ENCODE measurements around the gene POP4.

DNA sequence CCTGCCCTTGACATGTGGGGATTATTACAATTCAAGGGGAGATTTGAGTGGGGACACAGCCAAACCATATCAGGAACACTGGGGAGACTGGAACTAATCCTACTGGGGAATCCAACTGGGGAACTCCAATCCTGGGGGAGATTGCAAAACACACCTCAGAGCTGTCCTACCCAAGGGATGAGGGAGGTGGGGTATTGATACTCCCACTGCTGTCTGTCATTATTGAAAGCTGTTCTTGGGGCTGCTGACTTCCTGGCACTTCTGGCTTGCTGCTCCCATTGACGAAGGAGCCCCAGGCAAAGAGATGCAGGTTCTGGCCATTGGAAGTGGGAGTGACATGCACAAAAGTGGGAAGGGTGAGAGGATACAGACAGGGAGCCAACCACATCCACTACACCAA is 24.7 kb upstream of the POP4 start:
- TF ChIP-seq POLR2A (IDR thresholded peaks at IDR 0.05; ENCODE audit: low read depth) (no peak), POLR2AphosphoS5 (IDR thresholded peaks at IDR 0.05) (no peak)
- TF ChIP-seq, protein P1, sequence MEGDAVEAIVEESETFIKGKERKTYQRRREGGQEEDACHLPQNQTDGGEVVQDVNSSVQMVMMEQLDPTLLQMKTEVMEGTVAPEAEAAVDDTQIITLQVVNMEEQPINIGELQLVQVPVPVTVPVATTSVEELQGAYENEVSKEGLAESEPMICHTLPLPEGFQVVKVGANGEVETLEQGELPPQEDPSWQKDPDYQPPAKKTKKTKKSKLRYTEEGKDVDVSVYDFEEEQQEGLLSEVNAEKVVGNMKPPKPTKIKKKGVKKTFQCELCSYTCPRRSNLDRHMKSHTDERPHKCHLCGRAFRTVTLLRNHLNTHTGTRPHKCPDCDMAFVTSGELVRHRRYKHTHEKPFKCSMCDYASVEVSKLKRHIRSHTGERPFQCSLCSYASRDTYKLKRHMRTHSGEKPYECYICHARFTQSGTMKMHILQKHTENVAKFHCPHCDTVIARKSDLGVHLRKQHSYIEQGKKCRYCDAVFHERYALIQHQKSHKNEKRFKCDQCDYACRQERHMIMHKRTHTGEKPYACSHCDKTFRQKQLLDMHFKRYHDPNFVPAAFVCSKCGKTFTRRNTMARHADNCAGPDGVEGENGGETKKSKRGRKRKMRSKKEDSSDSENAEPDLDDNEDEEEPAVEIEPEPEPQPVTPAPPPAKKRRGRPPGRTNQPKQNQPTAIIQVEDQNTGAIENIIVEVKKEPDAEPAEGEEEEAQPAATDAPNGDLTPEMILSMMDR (IDR thresholded peaks at IDR 0.05), result no peak

All from esophagus muscularis mucosa (tissue), 3 donors.